SK-N-MC (cell line): Measurements from ENCODE around the gene DYNC1I1.

Experiments
- DNase-seq: peaks from one replicate; pipeline ENCODE4 v3.0.0-alpha.2; 2011; ENCODE audit warnings: low read depth, low spot score
- H3K27ac ChIP-seq: fragments of 200-600 bp; sonication (generic); 2 replicates; pipeline ENCODE4 v1.5.1; 2016; ENCODE audit warnings: mixed run types
- H3K36me3 ChIP-seq: fragments of 200-600 bp; sonication (generic); 2 replicates; pipeline ENCODE4 v1.6.1; 2017; ENCODE audit warnings: antibody characterized with exemption, low read length, mixed read lengths; ENCODE audit not compliant: insufficient read depth
- H3K4me3 ChIP-seq: fragments of 200-600 bp; sonication (generic); 2 replicates; pipeline ENCODE4 v1.5.1; 2016
- H3K9ac ChIP-seq: fragments of 200-600 bp; sonication (generic); 2 replicates; pipeline ENCODE4 v1.8.0; 2017; ENCODE audit warnings: mixed run types, mixed read lengths; ENCODE audit not compliant: insufficient read length
- H3K9me3 ChIP-seq: fragments of 200-600 bp; sonication (generic); 2 replicates; pipeline ENCODE4 v1.6.1; 2017; ENCODE audit warnings: low read depth, mild to moderate bottlenecking, antibody characterized with exemption, low read length, moderate library complexity, mixed read lengths
- EZH2 ChIP-seq: fragments of 200-600 bp; sonication (generic); IDR thresholded peaks from one replicate; pipeline ENCODE4 v1.6.1; 2017; ENCODE audit warnings: antibody characterized with exemption
- FOXP2 ChIP-seq: optimal IDR thresholded peaks from 2 replicates; pipeline ENCODE3; 2011; ENCODE audit warnings: mild to moderate bottlenecking, moderate library complexity; ENCODE audit not compliant: insufficient read depth; ENCODE audit errors: extremely low read length, control extremely low read depth
- POLR2AphosphoS5 ChIP-seq: IDR thresholded peaks from 2 replicates; pipeline ENCODE4 v1.6.1; 2012; ENCODE audit warnings: mild to moderate bottlenecking, low read depth, low read length, borderline replicate concordance

The DYNC1I1 gene

GRCh38 chr7:95916573-95917297 is 144.4 kb downstream of the DYNC1I1 start:
- peak overlapping the region; percentile 66 for H3K4me3 ChIP-seq
- peak overlapping the region; percentile 50 for H3K9ac ChIP-seq
- TF ChIP-seq POLR2AphosphoS5: no peak
- no peak for TF ChIP-seq EZH2
- TF ChIP-seq FOXP2: no peak
- H3K9me3 ChIP-seq: no peaks in the 10 kb centered on the region
- H3K27ac ChIP-seq: no peak overlapping the region
- no peaks in the 10 kb centered on the region for H3K36me3 ChIP-seq
- peak; percentile 51 for DNase-seq

- Histone ChIP-seq H3K36me3 (no peaks in the 10 kb centered on the region), H3K27ac (no peak overlapping the region), H3K9ac (no peak overlapping the region), H3K9me3 (no peaks in the 10 kb centered on the region), H3K4me3 (no peak overlapping the region)
- no peak for TF ChIP-seq EZH2
- no peak for TF ChIP-seq POLR2AphosphoS5
- TF ChIP-seq FOXP2: no peak
- no peak for DNase-seq
Measured at GRCh38 chr7:95917634-95918033, 145.3 kb downstream of the DYNC1I1 start.

GRCh38 chr7:95919556-95919955 is 147.2 kb downstream of the DYNC1I1 start:
- no peak overlapping the region for H3K4me3 ChIP-seq
- DNase-seq: no peak
- H3K36me3 ChIP-seq: no peaks in the 10 kb centered on the region
- no peak overlapping the region for H3K9ac ChIP-seq
- no peaks in the 10 kb centered on the region for H3K9me3 ChIP-seq
- TF ChIP-seq EZH2 (no peak), FOXP2 (no peak), POLR2AphosphoS5 (no peak)
- no peak overlapping the region for H3K27ac ChIP-seq

GRCh38 chr7:95921543-95921942 is 149.2 kb downstream of the DYNC1I1 start:
- DNase-seq: no peak
- Histone ChIP-seq H3K27ac (no peak overlapping the region), H3K9ac (no peak overlapping the region), H3K9me3 (no peaks in the 10 kb centered on the region), H3K4me3 (no peak overlapping the region), H3K36me3 (no peaks in the 10 kb centered on the region)
- TF ChIP-seq FOXP2 (no peak), EZH2 (no peak), POLR2AphosphoS5 (no peak)

- H3K27ac ChIP-seq: no peak overlapping the region
- no peak for DNase-seq
- TF ChIP-seq POLR2AphosphoS5 (no peak), FOXP2 (no peak), EZH2 (no peak)
Measured at GRCh38 chr7:95922191-95922590, 149.8 kb downstream of the DYNC1I1 start.

GRCh38 chr7:95925236-95925635 is 152.9 kb downstream of the DYNC1I1 start:
- Histone ChIP-seq H3K9me3 (no peaks in the 10 kb centered on the region), H3K9ac (no peak overlapping the region), H3K4me3 (no peak overlapping the region), H3K27ac (no peak overlapping the region), H3K36me3 (no peaks in the 10 kb centered on the region)
- DNase-seq: no peak
- no peak for TF ChIP-seq FOXP2
- TF ChIP-seq EZH2: no peak
- TF ChIP-seq POLR2AphosphoS5: no peak

More at GRCh38 chr7:95922191-95922590, 149.8 kb downstream of the DYNC1I1 start:
- Histone ChIP-seq H3K9me3 (no peaks in the 10 kb centered on the region), H3K9ac (no peak overlapping the region), H3K4me3 (no peak overlapping the region), H3K36me3 (no peaks in the 10 kb centered on the region)

- no peaks in the 10 kb centered on the region for H3K9me3 ChIP-seq
- no peak overlapping the region for H3K27ac ChIP-seq
- no peak for DNase-seq
- no peaks in the 10 kb centered on the region for H3K36me3 ChIP-seq
- TF ChIP-seq FOXP2 (no peak), EZH2 (no peak), POLR2AphosphoS5 (no peak)
- H3K9ac ChIP-seq: no peak overlapping the region
- H3K4me3 ChIP-seq: no peak overlapping the region
Measured at GRCh38 chr7:95925971-95926370, 153.6 kb downstream of the DYNC1I1 start.

GRCh38 chr7:95927756-95928155 is 155.4 kb downstream of the DYNC1I1 start:
- Histone ChIP-seq H3K27ac (no peak overlapping the region), H3K4me3 (no peak overlapping the region), H3K36me3 (no peaks in the 10 kb centered on the region), H3K9ac (no peak overlapping the region), H3K9me3 (no peaks in the 10 kb centered on the region)
- DNase-seq: no peak
- TF ChIP-seq POLR2AphosphoS5: no peak
- no peak for TF ChIP-seq FOXP2
- no peak for TF ChIP-seq EZH2

- DNase-seq: no peak
- no peak overlapping the region for H3K9ac ChIP-seq
- no peak overlapping the region for H3K27ac ChIP-seq
- no peak for TF ChIP-seq EZH2
- no peak for TF ChIP-seq POLR2AphosphoS5
- no peak for TF ChIP-seq FOXP2
- H3K4me3 ChIP-seq: no peak overlapping the region
- H3K9me3 ChIP-seq: no peaks in the 10 kb centered on the region
- no peaks in the 10 kb centered on the region for H3K36me3 ChIP-seq
Measured at GRCh38 chr7:95929710-95930280, 157.4 kb downstream of the DYNC1I1 start.
